ENCODE data around the gene OAS3.

DNA sequence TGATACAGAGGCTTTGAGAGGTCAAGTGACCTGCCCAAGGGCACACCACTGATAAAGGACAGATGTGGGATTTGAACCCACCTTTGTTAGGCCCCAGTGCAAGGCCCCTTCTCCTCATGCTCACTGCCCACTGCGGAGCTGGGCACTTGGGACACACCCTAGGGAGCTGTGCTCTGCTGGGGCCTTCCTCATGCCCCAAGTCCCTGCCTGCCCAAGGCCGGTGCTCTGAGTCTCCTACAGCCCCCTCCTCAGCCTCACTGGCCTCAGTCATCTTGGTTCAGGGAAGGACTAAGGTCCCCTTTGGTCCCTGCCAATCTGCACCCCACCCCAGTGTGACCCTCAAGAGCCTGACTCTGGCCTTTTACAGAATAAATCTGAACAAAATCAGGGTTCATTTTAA lies 7.9 kb upstream of the OAS3 start:
- TF ChIP-seq, protein P1, sequence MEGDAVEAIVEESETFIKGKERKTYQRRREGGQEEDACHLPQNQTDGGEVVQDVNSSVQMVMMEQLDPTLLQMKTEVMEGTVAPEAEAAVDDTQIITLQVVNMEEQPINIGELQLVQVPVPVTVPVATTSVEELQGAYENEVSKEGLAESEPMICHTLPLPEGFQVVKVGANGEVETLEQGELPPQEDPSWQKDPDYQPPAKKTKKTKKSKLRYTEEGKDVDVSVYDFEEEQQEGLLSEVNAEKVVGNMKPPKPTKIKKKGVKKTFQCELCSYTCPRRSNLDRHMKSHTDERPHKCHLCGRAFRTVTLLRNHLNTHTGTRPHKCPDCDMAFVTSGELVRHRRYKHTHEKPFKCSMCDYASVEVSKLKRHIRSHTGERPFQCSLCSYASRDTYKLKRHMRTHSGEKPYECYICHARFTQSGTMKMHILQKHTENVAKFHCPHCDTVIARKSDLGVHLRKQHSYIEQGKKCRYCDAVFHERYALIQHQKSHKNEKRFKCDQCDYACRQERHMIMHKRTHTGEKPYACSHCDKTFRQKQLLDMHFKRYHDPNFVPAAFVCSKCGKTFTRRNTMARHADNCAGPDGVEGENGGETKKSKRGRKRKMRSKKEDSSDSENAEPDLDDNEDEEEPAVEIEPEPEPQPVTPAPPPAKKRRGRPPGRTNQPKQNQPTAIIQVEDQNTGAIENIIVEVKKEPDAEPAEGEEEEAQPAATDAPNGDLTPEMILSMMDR (IDR thresholded peaks at IDR 0.05), result no peak
- TF ChIP-seq POLR2A (IDR thresholded peaks at IDR 0.05), result no peak

All from testis (tissue), 2 donors.